PFSK-1 (cell line): ENCODE data around the gene CCDC33.

Source experiments
- FOXP2 ChIP-seq: optimal IDR thresholded peaks from 2 replicates; pipeline ENCODE3; 2011; ENCODE audit warnings: borderline replicate concordance, control low read depth, inconsistent platforms; ENCODE audit not compliant: insufficient read depth; ENCODE audit errors: extremely low read length, extremely low read depth
- POLR2AphosphoS5 ChIP-seq: IDR thresholded peaks from 2 replicates; pipeline ENCODE4 v1.6.1; 2012; ENCODE audit warnings: low read depth, mild to moderate bottlenecking, control low read depth, low read length, moderate library complexity
- REST ChIP-seq, 2 experiments: IDR thresholded peaks; 2 replicates each; pipeline versions ENCODE4 v1.6.1 to v1.8.0; 2011 to 2012; ENCODE audit warnings: low read depth in 2 of 2, low read length in 2 of 2, control low read depth in 1 of 2, inconsistent platforms in 1 of 2, mild to moderate bottlenecking in 1 of 2, moderate library complexity in 1 of 2; ENCODE audit not compliant: insufficient read depth in 1 of 2
- SIN3A ChIP-seq: IDR thresholded peaks from 2 replicates; pipeline ENCODE4 v1.6.1; 2012; ENCODE audit warnings: mild to moderate bottlenecking, low read length, moderate library complexity, borderline replicate concordance; ENCODE audit not compliant: insufficient read depth
- TAF1 ChIP-seq: IDR thresholded peaks from 2 replicates; pipeline ENCODE4 v1.6.1; 2012; ENCODE audit warnings: low read length, control low read depth, borderline replicate concordance; ENCODE audit not compliant: insufficient read depth

CCDC33 gene

GRCh38 chr15:74222240-74223119 is 13.6 kb upstream of the CCDC33 start:
- no peak for TF ChIP-seq POLR2AphosphoS5

GRCh38 chr15:74225928-74226327 is 10.2 kb upstream of the CCDC33 start:
- TF ChIP-seq POLR2AphosphoS5 (no peak), SIN3A (no peak), FOXP2 (no peak), TAF1 (no peak), REST (IDR thresholded peaks at IDR 0.05; ENCODE audit: insufficient read depth in 1 of 2, low read depth in 2 of 2, low read length in 2 of 2) (no peak)

- TF ChIP-seq SIN3A (no peak), TAF1 (no peak), POLR2AphosphoS5 (no peak), REST (IDR thresholded peaks at IDR 0.05; ENCODE audit: insufficient read depth in 1 of 2, low read depth in 2 of 2, low read length in 2 of 2) (no peak), FOXP2 (no peak)
These were observed 9.2 kb upstream of the CCDC33 start for GRCh38 chr15:74226761-74227540.

GRCh38 chr15:74227968-74228722 is 8.0 kb upstream of the CCDC33 start:
- TF ChIP-seq SIN3A (no peak), FOXP2 (no peak), TAF1 (no peak), REST (IDR thresholded peaks at IDR 0.05; ENCODE audit: insufficient read depth in 1 of 2, low read depth in 2 of 2, low read length in 2 of 2) (no peak), POLR2AphosphoS5 (no peak)

GRCh38 chr15:74228723-74229081 is 7.4 kb upstream of the CCDC33 start:
- TF ChIP-seq TAF1 (no peak), POLR2AphosphoS5 (no peak), FOXP2 (no peak), SIN3A (no peak), REST (IDR thresholded peaks at IDR 0.05; ENCODE audit: insufficient read depth in 1 of 2, low read depth in 2 of 2, low read length in 2 of 2) (no peak)
